H1 (cell line): ENCODE results near the gene MYO16. TPM values are rescaled to one million over a fixed set of nuclear protein-coding genes. Genes with fewer than 3 reads are reported as not detected.

Source experiments
- CTCF ChIA-PET: fragments of 300-600 bp; sonication (Branson Sonifier 250); formaldehyde crosslinking; loops from one replicate; lab custom pipeline; 2021; ENCODE audit not compliant: partially characterized antibody; lab: Charles Lee
- POLR2A ChIA-PET: fragments of 300-600 bp; sonication (Branson Sonifier 250); formaldehyde crosslinking; loops from one replicate; lab custom pipeline; 2021; ENCODE audit warnings: inconsistent platforms; ENCODE audit not compliant: partially characterized antibody; lab: Charles Lee
- DNase-seq, 2 experiments: peaks; one replicate each; pipeline versions ENCODE4 v3.0.0 to v3.0.0-alpha.2; 2010 to 2022; ENCODE audit warnings: low spot score in 2 of 2, low read depth in 1 of 2, mixed read lengths in 1 of 2
- FAIRE-seq: peaks from 2 replicates; lab custom pipeline; 2011; peaks lifted over from hg19 to GRCh38; lab: Jason Lieb, UNC
- H2AFZ ChIP-seq: 2 replicates; pipeline ENCODE4 v1.8.1; 2012; ENCODE audit warnings: low read length, inconsistent platforms
- H2AK5ac ChIP-seq: 2 replicates; pipeline ENCODE4 v1.6.1; 2013; ENCODE audit warnings: low read depth, low read length
- H2BK120ac ChIP-seq: replicated peaks from 2 replicates; pipeline ENCODE3; 2013; ENCODE audit warnings: low read depth, low read length, inconsistent platforms
- H2BK12ac ChIP-seq: 2 replicates; pipeline ENCODE4 v1.6.1; 2013; ENCODE audit warnings: low read depth, low read length
- H2BK15ac ChIP-seq: 2 replicates; pipeline ENCODE4 v1.6.1; 2013; ENCODE audit warnings: low read length
- H2BK20ac ChIP-seq: 2 replicates; pipeline ENCODE4 v1.6.1; 2013; ENCODE audit warnings: low read length
- H2BK5ac ChIP-seq: 2 replicates; pipeline ENCODE4 v1.6.1; 2013; ENCODE audit warnings: low read depth, low read length
- H3K14ac ChIP-seq: 2 replicates; pipeline ENCODE4 v1.6.1; 2013; ENCODE audit warnings: inconsistent platforms; ENCODE audit not compliant: insufficient read length
- H3K18ac ChIP-seq: 2 replicates; pipeline ENCODE4 v1.6.1; 2013; ENCODE audit warnings: low read length; ENCODE audit errors: extremely low read depth
- H3K23ac ChIP-seq: 2 replicates; pipeline ENCODE4 v1.6.1; 2013; ENCODE audit warnings: inconsistent platforms; ENCODE audit not compliant: insufficient read length
- H3K23me2 ChIP-seq: 2 replicates; pipeline ENCODE4 v1.6.1; 2013; ENCODE audit warnings: low read depth, low read length
- H3K27ac ChIP-seq: 2 replicates; pipeline ENCODE4 v1.6.1; 2011; ENCODE audit warnings: low read depth, low read length, inconsistent platforms
- H3K27me3 ChIP-seq, 4 experiments: replicated peaks in 1 of 4; 1 replicate in 1 of 4; 2 replicates in 3 of 4; pipeline versions ENCODE4 v1.6.1 to v1.8.1; 2011 to 2013; ENCODE audit warnings: low read length in 3 of 4, mild to moderate bottlenecking in 3 of 4, inconsistent platforms in 2 of 4, mixed read lengths in 2 of 4, moderate library complexity in 1 of 4; ENCODE audit not compliant: control insufficient read depth in 3 of 4, insufficient read depth in 3 of 4; ENCODE audit errors: extremely low read depth in 1 of 4
- H3K36me3 ChIP-seq, 4 experiments: 2 replicates each; pipeline versions ENCODE4 v1.6.1 to v1.8.1; 2011 to 2013; ENCODE audit warnings: mild to moderate bottlenecking in 4 of 4, low read length in 3 of 4, moderate library complexity in 2 of 4, control low read depth in 1 of 4, inconsistent platforms in 1 of 4; ENCODE audit not compliant: insufficient read depth in 4 of 4, control insufficient read depth in 2 of 4
- H3K4ac ChIP-seq: replicated peaks from 2 replicates; pipeline ENCODE3; 2013; ENCODE audit warnings: low read length, low read depth, mixed read lengths, inconsistent platforms; ENCODE audit not compliant: insufficient read length
- H3K4me1 ChIP-seq, 4 experiments: replicated peaks in 1 of 4; 1 replicate in 1 of 4; 2 replicates in 3 of 4; pipeline versions ENCODE4 v1.6.1 to v1.8.1; 2011 to 2013; ENCODE audit warnings: low read length in 3 of 4, inconsistent platforms in 2 of 4, mixed read lengths in 1 of 4; ENCODE audit not compliant: insufficient read depth in 4 of 4, control insufficient read depth in 3 of 4
- H3K4me2 ChIP-seq, 2 experiments: 2 replicates each; pipeline versions ENCODE4 v1.6.1 to v1.8.1; 2011 to 2013; ENCODE audit warnings: low read depth in 2 of 2, low read length in 2 of 2, control low read depth in 1 of 2, inconsistent platforms in 1 of 2, mild to moderate bottlenecking in 1 of 2; ENCODE audit not compliant: insufficient read depth in 1 of 2
- H3K4me3 ChIP-seq, 4 experiments: fragments of 200-600, 300-600 bp in 1 of 4; sonication (generic), shearing (Covaris generic), sonication (Bioruptor Twin) in 1 of 4; 2 replicates each; pipeline versions ENCODE4 v1.5.1 to v1.8.1; 2011 to 2016; ENCODE audit warnings: low read length in 4 of 4, low read depth in 3 of 4, control low read depth in 2 of 4, inconsistent platforms in 2 of 4, mild to moderate bottlenecking in 2 of 4, mixed read lengths in 1 of 4, moderate library complexity in 1 of 4; ENCODE audit not compliant: insufficient read depth in 2 of 4; ENCODE audit errors: extremely low read depth in 1 of 4
- H3K56ac ChIP-seq: replicated peaks from 2 replicates; pipeline ENCODE3; 2013; ENCODE audit warnings: low read depth, mild to moderate bottlenecking, mixed read lengths, low read length, inconsistent platforms; ENCODE audit not compliant: insufficient read length
- H3K79me1 ChIP-seq: 2 replicates; pipeline ENCODE4 v1.6.1; 2013; ENCODE audit warnings: low read depth, low read length, control low read depth
- H3K79me2 ChIP-seq, 2 experiments: 2 replicates each; pipeline versions ENCODE4 v1.6.1 to v1.8.1; 2012 to 2013; ENCODE audit warnings: low read length in 2 of 2, mild to moderate bottlenecking in 2 of 2, inconsistent platforms in 1 of 2; ENCODE audit not compliant: insufficient read depth in 2 of 2, control insufficient read depth in 1 of 2
- H3K9ac ChIP-seq, 4 experiments: replicated peaks in 1 of 4; 1 replicate in 1 of 4; 2 replicates in 3 of 4; pipeline versions ENCODE4 v1.6.1 to v1.8.1; 2011 to 2013; ENCODE audit warnings: low read depth in 3 of 4, low read length in 3 of 4, control low read depth in 2 of 4, mild to moderate bottlenecking in 2 of 4, moderate library complexity in 2 of 4, inconsistent platforms in 1 of 4; ENCODE audit errors: extremely low read depth in 1 of 4
- H3K9me3 ChIP-seq, 2 experiments: 2 replicates each; pipeline versions ENCODE4 v1.6.1 to v1.8.1; 2012 to 2013; ENCODE audit warnings: mild to moderate bottlenecking in 2 of 2, moderate library complexity in 2 of 2, control low read depth in 1 of 2, inconsistent platforms in 1 of 2, low read depth in 1 of 2, low read length in 1 of 2, mixed read lengths in 1 of 2; ENCODE audit not compliant: insufficient read depth in 2 of 2
- H4K20me1 ChIP-seq, 2 experiments: replicated peaks in 1 of 2; 2 replicates each; pipeline versions ENCODE3 to v1.8.1; 2011 to 2013; ENCODE audit warnings: inconsistent platforms in 2 of 2, low read length in 2 of 2, mild to moderate bottlenecking in 1 of 2; ENCODE audit not compliant: insufficient read depth in 2 of 2, control insufficient read depth in 1 of 2
- H4K5ac ChIP-seq: 2 replicates; pipeline ENCODE4 v1.6.1; 2013; ENCODE audit warnings: low read length, low read depth, mixed read lengths, inconsistent platforms; ENCODE audit not compliant: insufficient read length
- H4K8ac ChIP-seq: 2 replicates; pipeline ENCODE4 v1.8.0; 2013; ENCODE audit warnings: mild to moderate bottlenecking, moderate library complexity, low read length, inconsistent platforms; ENCODE audit not compliant: insufficient read depth; ENCODE audit errors: extremely low read depth
- H4K91ac ChIP-seq: replicated peaks from 2 replicates; pipeline ENCODE3; 2013; ENCODE audit warnings: low read length, mixed read lengths, inconsistent platforms; ENCODE audit not compliant: insufficient read length
- CEBPB ChIP-seq: IDR thresholded peaks from 2 replicates; pipeline ENCODE4 v1.6.1; 2012; ENCODE audit warnings: low read depth, low read length
- CREB1 ChIP-seq: IDR thresholded peaks from 2 replicates; pipeline ENCODE4 v1.6.1; 2012; ENCODE audit warnings: inconsistent platforms
- CTBP2 ChIP-seq: IDR thresholded peaks from 2 replicates; pipeline ENCODE4 v1.7.0; 2011; ENCODE audit warnings: borderline replicate concordance, mild to moderate bottlenecking, moderate library complexity, mixed read lengths, low read length; ENCODE audit not compliant: insufficient read depth, insufficient read length
- EGR1 ChIP-seq: IDR thresholded peaks from 2 replicates; pipeline ENCODE4 v1.6.1; 2011; ENCODE audit warnings: low read depth, low read length, borderline replicate concordance
- GTF2F1 ChIP-seq: IDR thresholded peaks from 2 replicates; pipeline ENCODE4 v1.6.1; 2012; ENCODE audit warnings: low read depth, low read length, improper control_type of control experiment, borderline replicate concordance
- JUND ChIP-seq: IDR thresholded peaks from 2 replicates; pipeline ENCODE4 v1.6.1; 2011; ENCODE audit warnings: mild to moderate bottlenecking, improper control_type of control experiment, low read length
- KDM4A ChIP-seq: IDR thresholded peaks from one replicate; pipeline ENCODE4 v1.7.1; 2012; ENCODE audit warnings: low read depth, mild to moderate bottlenecking, moderate library complexity, low read length, inconsistent platforms; ENCODE audit not compliant: severe bottlenecking
- KDM5A ChIP-seq: fragments of 200-600 bp; IDR thresholded peaks from 2 replicates; pipeline ENCODE4 v1.7.1; 2012; ENCODE audit warnings: mild to moderate bottlenecking, low read length, inconsistent platforms, mixed read lengths
- PHF8 ChIP-seq: fragments of 200-600 bp; sonication (generic); conservative IDR thresholded peaks from 2 replicates; pipeline ENCODE4 v1.7.1; 2012; ENCODE audit warnings: low read depth, mild to moderate bottlenecking, inconsistent platforms, low read length, moderate library complexity
- RBBP5 ChIP-seq: IDR thresholded peaks from 2 replicates; pipeline ENCODE4 v1.7.1; 2012; ENCODE audit warnings: low read depth, mild to moderate bottlenecking, inconsistent platforms, low read length, moderate library complexity, borderline replicate concordance
- SIN3A ChIP-seq, 2 experiments: IDR thresholded peaks in 1 of 2; conservative IDR thresholded peaks in 1 of 2; 2 replicates each; pipeline ENCODE4 v1.6.1; 2011 to 2012; ENCODE audit warnings: low read length in 2 of 2, improper control_type of control experiment in 1 of 2, low read depth in 1 of 2, mild to moderate bottlenecking in 1 of 2
- SIRT6 ChIP-seq: IDR thresholded peaks from one replicate; pipeline ENCODE4 v1.7.1; 2012; ENCODE audit warnings: low read length, inconsistent platforms
- TBP ChIP-seq: IDR thresholded peaks from 2 replicates; pipeline ENCODE4 v1.6.1; 2011; ENCODE audit warnings: low read depth, low read length, improper control_type of control experiment
- TCF12 ChIP-seq: IDR thresholded peaks from 2 replicates; pipeline ENCODE4 v1.6.1; 2011; ENCODE audit warnings: low read depth, mild to moderate bottlenecking, low read length
- WGBS, 2 experiments: shearing (Covaris generic) in 1 of 2; methylation state at CpG; one replicate each; pipeline versions ENCODE4 v1.1.6 to v1.1.7; 2013 to 2015; ENCODE audit warnings: low lambda C conversion rate in 2 of 2, mixed read lengths in 2 of 2, inconsistent platforms in 1 of 2, low coverage in 1 of 2, missing lambda C conversion rate in 1 of 2; ENCODE audit not compliant: insufficient replicate concordance in 2 of 2, insufficient coverage in 1 of 2, insufficient read length in 1 of 2; ENCODE audit errors: extremely low coverage in 1 of 2, missing lambda C conversion rate in 1 of 2; 5-methylcytosine and 5-hydroxymethylcytosine counted together
- polyA plus RNA-seq, 7 experiments: library from polyadenylated mRNA; depleted of rRNA in 3 of 7; stranded (reverse) in 5 of 7; unstranded in 2 of 7; fragments of >200 nt in 5 of 7; fragments of 200-250 nt in 2 of 7; gene quantifications; 1 replicate in 5 of 7; 2 replicates in 1 of 7; 4 replicates in 1 of 7; pipeline versions ENCODE4 v1.2.1 to v1.2.3, GENCODE V29; 2011 to 2013; ENCODE audit warnings: missing spikeins in 2 of 7, mixed read lengths in 2 of 7
- total RNA-seq: library from RNA; stranded (reverse); fragmentation: NEBNext Ultra II Directional; extraction: Animal tissue kit (Norgen Biotek cat#: 25700); gene quantifications from 2 replicates; pipeline ENCODE4 v1.2.1, GENCODE V29; 2021

Gene MYO16
- total and polyA plus RNA-seq, 2 of the 8 experiments (the other 6 are each of a cell fraction or from before 2014, with no cell fraction given): 0.02 to 0.22 TPM

GRCh38 chr13:108984251-108984920, 355.0 kb downstream of the MYO16 start:
- Histone ChIP-seq H2BK12ac (no peak overlapping the region), H2AK5ac (no peak overlapping the region), H3K14ac (no peak overlapping the region), H4K8ac (no peak overlapping the region), H3K27me3 (no peaks in the 10 kb centered on the region), H3K18ac (no peak overlapping the region), H3K9ac (no peak overlapping the region), H3K4ac (no peak overlapping the region), H3K27ac (no peak overlapping the region), H3K4me3 (no peak overlapping the region), H3K79me1 (no peaks in the 10 kb centered on the region), H3K9me3 (no peaks in the 10 kb centered on the region), H2BK120ac (no peak overlapping the region), H4K20me1 (no peaks in the 10 kb centered on the region), H2BK20ac (no peak overlapping the region), H3K4me2 (no peak overlapping the region), H3K23ac (no peak overlapping the region), H3K36me3 (no peaks in the 10 kb centered on the region), H3K4me1 (peaks cover 0 to 8% (median 5%) of the 10 kb centered on the region in 4 experiments; a peak in 5 of 7 replicates), H3K23me2 (no peaks in the 10 kb centered on the region), H3K79me2 (no peaks in the 10 kb centered on the region), H3K56ac (no peak overlapping the region), H4K91ac (no peak overlapping the region), H2BK15ac (no peak overlapping the region), H2BK5ac (no peak overlapping the region), H2AFZ (no peak overlapping the region), H4K5ac (no peak overlapping the region)
- CTCF ChIA-PET: interaction anchor here (1.2 kb wide), 1 partner anchor 23 kb away, joined by 4 read pairs; no protein-coding TSS in a partner anchor
- no peak for DNase-seq
- POLR2A ChIA-PET: no interaction called here
- no peak for FAIRE-seq
- WGBS, 2 experiments: 88% methylated on average over 7 of the region's 7 CpGs; no CpG with 5 or more reads in 1 of the 2 experiments
- TF ChIP-seq TBP (no peak), CTBP2 (no peak), SIRT6 (no peak), PHF8 (no peak), CEBPB (no peak), KDM5A (no peak), CREB1 (no peak), EGR1 (no peak), JUND (no peak), GTF2F1 (no peak), KDM4A (no peak), SIN3A (conservative IDR thresholded peaks at IDR 0.05 in 1 of 2, IDR thresholded peaks at IDR 0.05 in 1 of 2; ENCODE audit: low read depth in 1 of 2, low read length in 2 of 2) (no peak), TCF12 (no peak), RBBP5 (no peak)
